TTC549 (cell line): ENCODE results near the gene NAGLU.
A peak's percentile ranks its signal among the peaks of the same experiment; 100 is the strongest.

Source experiments
- FAIRE-seq: peaks from 2 replicates; lab custom pipeline; 2012; peaks lifted over from hg19 to GRCh38; lab: Jason Lieb, UNC

The NAGLU gene

DNA sequence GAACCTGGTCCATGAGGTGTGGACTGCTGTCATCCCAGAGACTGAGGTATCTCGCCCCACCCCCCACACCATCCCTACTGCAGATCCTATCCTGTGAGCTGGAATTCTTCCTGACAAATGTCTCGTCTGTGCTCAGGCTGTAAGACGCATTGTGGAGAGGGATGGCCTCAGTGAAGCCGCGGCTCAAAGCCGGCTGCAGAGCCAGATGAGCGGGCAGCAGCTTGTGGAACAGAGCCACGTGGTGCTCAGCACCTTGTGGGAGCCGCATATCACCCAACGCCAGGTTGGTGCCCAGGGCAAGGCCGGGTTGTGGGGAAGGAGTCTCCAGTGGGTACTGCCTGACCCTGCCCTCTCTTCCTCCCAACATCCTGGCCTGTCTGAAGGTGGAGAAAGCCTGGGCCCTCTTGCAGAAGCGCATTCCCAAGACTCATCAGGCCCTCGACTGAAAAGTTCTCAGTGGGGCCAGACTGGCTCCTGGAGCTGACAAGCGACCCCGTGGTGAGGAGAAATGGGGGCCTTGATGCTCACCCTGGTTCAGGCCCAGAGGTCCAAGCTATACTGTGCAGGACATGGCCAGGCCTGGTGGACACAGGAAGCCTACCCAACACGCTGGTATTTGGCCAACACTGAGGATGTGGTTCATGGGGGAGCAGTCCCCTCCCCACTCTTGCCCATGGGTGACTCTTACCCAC lies 29.6 kb downstream of the NAGLU start:
- no peak for FAIRE-seq

DNA sequence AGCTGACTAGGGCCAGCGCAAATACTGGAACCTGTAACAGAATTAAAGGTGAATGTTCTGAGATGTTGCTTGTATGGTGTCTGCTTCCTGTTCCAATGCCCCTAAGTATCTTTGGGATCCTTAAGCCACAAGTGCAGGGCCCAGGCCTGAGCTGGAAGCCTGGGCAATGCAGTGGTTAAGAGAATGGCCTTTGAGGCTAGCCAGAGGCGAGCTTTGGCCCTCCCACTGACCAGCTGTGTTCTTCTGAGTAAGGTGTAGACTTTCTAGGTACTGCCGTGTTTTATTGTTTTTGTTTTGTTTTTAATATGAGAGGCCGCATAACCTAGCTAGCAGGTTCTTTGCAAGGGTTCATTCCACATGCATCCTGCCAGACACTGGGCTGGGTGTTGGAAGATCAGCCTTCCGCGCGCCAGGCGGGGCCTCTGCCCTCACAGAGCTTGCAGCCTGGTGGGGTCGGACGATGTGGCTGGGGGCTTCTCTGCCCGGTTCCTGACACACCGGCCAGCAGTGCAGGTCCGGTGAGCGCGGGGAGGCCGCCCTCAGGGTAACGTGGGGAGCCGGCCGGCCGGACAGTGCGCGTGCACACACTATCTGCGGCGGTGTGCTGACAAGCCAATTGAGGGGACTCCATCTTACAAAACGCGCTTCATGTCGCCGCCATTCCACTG lies 30.3 kb downstream of the NAGLU start:
- no peak for FAIRE-seq

DNA sequence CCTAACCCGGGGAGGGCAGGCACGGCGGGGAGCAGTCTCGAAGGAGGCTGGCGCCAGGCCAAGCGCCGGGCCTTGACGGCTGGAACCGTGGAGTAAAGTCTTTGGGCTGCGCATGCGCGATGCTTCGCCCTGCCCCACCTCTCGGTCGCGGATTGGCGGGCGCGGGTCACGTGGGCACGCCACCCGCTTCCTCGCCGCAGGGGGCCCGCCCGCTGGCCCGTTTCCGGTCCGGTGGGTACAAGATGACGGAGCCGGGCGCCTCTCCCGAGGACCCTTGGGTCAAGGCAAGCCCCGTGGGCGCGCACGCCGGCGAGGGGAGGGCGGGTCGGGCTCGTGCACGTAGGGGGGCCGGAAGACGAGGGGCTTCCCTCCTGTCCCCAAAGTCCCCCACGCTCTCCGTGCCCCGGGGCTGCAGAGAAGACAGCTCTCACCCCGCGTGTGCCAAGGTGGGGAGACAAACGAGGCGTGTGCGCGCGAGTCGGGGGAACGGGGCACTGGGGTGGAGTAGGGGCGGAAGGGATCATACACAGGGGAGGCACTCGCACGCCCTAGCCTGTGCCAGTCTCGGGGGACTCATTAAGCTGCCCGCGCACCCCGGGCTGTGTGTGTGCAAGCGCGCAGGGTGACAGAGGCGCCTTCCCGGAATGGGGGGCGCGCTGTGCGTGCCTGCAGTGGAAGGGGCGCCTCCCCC lies 31.0 kb downstream of the NAGLU start, which contains the start of gene MLX:
Gene MLX (plus strand): TSS at position 218 of the 691 bp plus-strand sequence. CDS start 25 bp downstream, at position 243.
- FAIRE-seq = no peak

DNA sequence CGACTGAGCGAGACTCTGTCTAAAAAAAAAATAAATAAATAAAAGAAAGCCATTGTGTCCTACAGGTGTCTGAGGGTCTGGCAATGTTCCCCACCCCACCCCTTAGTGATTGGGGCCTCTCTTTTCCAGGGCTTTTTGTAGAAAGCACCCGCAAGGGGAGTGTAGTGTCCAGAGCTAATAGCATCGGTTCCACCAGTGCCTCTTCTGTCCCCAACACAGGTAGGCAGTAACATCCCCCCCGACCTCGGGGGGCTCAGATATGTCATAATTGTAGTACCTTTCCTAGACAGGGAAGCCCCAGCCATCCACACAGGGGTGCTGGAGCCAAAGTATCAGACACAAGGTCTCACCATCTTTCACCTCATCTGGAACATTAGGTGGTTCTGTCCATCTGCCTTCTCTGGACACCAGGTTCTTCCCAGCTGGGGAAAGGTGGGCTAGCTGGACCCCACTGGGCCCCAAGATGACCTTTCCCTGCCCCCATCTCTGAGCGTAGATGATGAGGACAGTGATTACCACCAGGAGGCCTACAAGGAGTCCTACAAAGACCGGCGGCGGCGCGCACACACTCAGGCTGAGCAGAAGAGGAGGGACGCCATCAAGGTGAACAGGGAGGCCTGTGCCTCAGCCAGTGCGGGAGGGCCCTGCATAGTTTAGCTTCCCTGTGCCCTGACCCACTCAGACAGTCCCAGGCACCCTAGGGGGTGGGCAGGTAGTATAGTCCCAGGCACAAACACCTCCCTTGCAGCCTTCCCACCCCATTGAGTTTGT lies 32.5 kb downstream of the NAGLU start:
- no peak for FAIRE-seq

DNA sequence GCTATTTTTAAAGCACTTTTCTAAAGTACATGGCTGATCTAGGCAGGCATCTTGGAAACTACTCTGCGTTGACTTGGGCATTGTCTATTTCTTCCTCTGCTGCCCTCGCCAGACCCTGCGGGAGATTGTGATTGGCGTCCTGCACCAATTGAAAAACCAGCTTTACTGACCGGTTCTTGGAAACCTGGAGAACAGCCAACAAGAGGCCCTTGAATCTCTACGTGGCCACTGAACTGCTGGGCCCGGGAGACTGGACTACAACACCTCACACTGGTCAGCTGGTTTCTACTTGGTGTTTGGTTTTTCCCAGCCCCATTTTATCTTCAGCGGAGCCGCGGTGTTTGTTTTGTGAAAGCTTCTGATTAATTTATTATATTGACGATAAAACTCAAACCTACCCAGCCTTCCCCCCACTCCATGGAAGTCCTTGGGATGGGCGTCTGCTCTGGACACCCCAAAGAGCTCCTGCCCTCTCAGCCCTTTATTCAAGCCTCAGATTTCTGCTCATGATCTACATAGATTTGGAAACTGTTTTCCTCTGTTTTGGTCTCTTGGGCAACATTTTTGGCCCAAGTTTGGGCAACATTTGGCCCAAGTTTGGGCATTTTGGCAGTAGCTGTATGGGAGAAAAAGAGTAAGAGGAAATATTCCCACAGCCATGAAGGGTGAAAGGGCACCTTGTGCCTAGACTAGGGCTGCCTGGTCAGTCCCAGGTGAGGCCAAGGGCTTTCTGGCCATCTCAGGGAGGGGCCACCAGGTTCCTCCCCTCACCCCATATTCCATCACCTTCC lies 35.6 kb downstream of the NAGLU start:
- no peak for FAIRE-seq

DNA sequence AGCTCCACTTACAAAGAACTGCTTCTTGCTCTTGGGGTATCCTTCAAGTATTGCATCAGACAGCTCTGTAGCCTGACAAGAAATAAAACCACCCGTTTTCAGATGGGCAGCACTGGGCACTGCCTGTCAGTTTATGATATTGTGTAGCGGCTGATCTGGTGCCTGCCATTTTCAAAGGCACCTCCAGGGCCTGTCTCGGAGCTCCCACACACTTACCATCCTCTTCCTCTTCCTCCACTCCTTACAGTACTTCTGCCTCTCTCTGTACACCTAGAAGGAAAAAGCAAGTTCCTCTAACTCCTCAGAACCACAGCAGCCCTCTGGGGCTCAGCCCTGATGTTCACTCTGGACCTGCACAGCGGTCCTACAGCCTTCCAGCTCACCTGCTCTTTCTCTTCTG lies 37.1 kb downstream of the NAGLU start:
- no peak for FAIRE-seq

DNA sequence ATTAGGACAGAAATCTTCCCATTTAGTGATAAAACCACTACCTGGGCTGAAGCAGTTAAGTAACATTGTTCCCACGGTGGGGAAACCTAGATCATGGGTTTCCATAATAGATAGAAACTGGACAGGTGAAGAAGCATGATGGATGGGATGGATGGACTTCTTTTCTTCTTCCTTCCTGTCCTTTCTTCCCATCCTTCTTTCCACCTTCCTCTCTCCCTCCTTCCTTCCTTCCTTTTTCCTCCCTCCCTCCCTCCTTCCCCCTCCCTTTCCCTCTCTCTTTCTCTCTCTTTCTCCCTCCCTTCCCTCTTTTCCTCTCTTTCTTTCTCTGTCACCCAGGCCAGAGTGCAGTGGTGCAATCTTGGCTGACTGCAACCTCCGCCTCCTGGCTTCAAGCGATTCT lies 38.4 kb downstream of the NAGLU start:
- FAIRE-seq = no peak

DNA sequence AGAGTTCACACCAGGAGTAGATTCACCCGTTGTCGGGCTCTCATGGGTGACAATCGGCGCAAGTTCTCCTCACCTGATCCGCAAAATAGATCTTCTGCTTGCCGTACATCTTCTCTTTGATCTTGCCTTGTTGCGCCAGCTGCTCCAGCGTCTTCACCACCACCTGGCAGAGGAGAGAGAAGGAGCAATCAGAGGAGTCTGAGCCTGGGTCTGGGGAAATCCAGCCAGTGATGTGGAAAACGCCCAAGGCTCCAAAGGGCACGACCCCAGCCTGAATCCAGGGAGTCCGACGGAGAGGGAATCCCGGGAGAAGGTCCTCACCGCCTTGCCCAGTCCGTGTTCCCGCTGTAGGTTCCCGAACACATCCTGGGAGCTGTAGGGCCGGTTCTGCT lies 41.1 kb downstream of the NAGLU start:
- no peak for FAIRE-seq

DNA sequence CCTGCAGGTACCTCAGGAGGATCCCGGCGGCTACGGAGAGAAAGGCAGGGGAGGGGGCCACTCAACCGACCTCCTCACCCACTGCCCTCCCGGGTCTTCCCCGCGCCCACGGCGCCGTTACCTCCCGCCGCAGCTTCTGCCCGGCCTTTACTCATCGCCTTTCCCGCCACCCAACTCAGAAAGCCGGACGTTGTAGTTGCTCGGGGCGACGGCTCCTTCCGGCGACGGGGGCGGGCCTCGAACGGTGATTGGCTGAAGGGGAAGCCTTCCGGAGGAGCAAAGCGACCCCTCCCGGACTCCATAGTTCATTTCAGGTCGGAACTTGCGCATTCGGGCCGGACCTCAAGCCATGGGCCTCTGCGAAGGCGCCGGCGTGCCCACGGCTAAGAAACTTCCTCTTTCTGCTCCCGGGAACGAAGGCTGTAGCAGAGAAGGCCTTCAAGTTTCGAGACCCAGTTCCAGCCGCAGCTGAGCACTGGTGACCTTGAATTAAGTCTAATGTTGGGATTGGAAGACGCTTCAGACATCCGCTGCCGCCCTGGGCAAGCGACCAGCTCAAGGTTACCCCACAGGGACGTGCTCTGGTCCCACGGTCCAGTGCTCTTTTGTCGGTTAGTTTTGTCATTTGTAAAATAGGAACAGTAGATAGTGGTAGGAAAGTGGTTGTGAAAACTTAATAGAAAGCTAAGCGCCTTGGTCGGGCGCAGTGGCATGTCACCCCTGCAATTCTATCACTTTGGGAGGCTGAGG lies 41.7 kb downstream of the NAGLU start, which contains the start of gene PSMC3IP:
Gene PSMC3IP (minus strand): TSS at position 198 of the 750 bp plus-strand sequence. CDS start 43 bp downstream, at position 155.
- FAIRE-seq = peak; percentile 26

DNA sequence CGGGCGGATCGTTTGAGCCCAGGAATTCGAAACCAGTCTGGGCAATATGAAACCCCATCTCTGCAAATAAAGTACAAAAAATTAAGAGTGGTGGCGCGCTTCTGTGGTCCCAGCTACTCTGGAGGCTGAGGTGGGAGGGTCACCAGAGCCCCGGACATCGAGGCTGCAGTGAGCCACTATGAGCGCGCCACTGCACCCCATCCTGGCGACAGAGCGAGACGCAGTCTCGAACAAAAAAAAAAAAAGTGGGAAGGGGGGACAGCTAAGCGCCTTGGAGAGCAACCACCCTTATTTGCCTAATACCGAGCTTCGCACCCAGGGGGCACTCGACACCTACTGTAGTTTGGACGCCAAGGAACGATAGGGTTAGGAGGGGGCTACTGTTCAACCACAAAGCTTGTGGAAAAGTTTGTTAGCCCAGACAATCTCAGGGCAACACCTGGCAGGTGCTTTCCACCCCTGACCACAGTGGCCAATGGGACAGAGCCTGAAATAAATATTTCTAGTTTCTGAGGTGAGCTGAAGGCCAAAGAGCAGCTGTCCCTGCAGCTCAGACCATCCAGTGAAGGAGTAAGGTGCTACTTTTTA lies 42.3 kb downstream of the NAGLU start:
- no peak for FAIRE-seq

DNA sequence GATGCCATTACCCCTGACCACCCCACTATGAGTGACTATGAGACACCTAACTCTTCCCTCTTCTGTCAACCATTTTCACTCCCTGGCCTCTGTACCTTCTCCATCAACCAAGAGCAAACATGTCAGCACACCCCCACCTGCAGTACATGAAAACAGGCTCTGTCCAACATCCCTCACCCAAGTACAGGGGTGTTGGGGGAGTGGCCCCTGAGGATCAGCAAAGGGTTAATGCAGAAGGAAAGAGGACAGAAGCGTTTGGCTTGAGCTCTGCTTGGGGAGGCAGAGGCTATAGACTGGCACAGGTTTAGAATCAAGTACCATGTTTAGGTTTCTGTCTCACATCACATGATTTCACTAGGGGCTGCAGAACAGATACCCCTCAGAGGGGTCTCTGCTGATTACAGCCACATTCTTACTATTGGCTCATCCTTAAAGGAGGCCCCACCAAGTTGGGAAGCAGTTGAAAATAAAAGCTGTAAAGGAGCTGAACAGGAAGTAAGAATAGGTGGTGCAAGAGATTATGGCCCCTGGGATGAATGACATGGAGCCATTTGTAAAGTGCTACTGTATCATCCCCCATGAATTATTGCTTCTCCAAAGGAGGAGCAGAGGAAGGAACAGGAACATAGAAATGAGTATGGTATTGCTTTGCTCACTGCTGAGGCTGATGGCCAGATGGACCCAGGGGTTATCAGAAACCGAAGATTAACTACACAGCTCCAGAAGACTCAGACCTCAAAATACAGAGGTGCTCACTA lies 43.9 kb downstream of the NAGLU start:
- FAIRE-seq = no peak

DNA sequence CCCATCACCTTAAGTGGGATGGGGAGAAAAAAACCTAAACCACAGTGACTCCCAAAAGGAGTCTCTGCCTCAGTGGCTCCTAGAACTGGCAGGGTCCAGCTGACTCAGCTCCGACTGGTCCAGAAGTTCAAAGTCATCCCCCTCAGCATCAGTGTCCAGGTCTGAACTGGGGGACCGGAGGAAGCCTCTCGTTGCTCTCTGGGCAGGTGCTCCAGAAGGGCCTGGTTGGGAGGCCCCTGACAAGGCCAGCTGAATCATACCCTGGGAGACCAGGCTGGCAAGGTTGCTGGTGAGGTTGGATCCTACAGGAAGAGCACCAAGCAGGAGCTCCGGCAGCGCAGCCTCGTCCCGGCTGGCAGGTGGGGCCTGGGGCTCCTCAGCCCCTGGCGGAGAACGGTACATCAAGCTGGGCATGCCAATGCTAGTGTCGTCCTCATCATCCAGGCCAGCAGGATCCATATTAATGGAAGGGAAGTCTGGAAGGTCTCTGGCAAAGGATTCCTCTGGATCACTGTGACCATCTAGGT lies 45.8 kb downstream of the NAGLU start:
- FAIRE-seq = no peak

DNA sequence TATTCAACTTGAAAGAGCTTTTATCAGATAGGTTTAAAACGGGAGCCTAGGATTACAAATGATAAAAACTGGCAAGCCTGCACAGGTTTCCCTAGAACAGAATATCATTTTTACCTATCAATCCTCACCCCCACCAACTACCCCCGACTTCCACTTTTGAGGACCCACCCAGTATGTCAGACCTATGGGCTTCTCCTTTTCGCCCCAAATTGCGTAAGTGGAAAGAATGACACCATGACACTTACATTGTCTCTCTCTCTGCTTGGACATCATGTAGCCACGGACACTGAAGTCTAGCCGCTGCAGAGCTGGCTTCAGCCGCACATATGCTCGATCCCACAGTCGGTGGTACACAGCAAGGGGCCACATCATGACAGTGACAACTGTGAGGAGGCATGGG lies 48.8 kb downstream of the NAGLU start:
- no peak for FAIRE-seq

DNA sequence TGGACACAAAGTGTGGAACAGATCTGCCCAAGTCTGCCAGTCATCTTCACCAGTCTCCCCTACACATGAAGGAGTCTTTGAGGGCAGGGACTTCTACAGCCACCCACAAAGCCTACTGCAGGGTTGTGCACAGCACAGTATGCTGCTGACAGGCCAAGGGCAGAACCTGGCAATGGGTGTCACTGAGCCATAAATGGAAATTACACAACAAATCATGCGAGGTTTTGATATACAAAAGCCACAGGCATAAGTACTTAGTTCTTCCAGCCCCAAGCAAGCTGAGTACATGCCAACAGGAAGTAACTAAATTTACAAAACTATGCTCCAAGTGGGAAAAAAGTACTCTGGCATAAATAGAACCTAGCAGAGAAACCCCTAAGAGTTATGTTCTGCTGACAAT lies 49.3 kb downstream of the NAGLU start:
- no peak for FAIRE-seq

DNA sequence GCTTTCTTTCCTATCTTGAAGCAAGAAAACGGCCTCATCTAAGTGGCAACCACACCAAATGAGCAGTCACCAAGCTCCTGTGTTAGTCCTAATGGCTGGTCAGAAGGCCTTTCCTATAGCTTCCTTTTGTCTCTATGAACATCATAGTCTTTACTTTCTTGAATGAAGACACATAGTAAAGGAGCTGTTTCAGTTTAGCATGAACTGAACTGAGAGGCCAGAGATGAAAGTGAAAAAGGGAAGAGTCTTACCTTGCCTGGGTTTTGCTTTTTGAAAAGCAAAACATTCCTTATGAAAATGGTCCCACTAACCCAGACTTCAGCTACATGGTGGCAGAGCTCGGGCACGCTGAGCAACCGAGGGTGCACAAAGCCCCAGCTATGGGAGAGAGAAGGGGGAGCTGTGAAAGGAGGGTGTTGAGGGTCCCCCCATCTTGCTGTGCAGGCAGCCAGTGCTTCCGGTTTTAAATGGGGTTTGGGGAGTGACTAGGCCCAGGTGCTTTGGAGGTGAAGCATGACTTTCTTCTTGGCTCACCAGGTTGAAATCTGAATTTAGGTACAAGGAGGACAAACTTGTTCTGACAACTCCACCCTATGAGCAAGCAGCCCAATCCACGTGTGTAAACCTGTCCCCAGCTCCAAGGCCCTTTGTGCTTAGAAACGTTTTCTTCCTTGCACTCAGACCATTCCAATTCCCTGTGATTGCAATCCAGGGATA lies 50.6 kb downstream of the NAGLU start:
- no peak for FAIRE-seq

DNA sequence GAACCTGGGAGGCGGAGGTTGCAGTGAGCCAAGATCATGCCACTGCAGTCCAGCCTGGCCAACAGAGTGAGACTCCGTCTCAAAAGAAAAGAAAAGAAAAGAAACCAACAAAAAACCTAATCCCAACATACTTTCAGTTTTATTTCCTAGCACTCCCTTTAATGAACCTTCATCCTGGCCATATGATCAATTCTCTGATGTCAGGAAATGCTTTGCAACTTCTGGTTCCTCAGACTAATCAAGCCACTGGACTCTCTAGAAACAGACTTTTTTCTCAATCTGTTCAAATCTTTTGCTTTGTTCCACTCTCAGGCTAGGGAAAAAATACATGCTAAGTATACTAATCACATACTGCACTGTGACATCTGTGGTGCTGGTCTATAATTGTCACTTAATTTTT lies 54.8 kb downstream of the NAGLU start:
- FAIRE-seq = no peak

DNA sequence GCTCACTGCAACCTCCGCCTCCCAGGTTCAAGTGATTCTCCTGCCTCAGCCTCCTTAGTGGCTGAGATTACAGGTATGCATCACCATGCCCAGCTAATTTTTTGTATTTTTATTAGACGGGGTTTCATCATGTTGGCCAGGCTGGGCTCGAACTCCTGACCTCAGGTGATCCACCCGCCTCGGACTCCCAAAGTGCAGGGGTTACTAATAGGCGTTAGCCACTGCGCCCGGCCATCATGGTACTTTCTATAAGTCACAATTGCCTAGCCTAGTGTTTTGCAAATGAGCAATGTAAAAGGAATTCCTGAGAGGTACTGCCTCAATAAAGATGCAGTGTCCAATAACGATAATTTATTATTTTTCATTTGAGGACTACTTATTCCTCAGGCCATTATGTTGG lies 55.4 kb downstream of the NAGLU start:
- FAIRE-seq = no peak
